Kidney glomerular epithelial cell (primary cell): Measurements from ENCODE around the gene ORC6.
"Not testable (repeated sequence)": the region's sequence is repeated elsewhere in the genome, so short reads cannot be mapped to it uniquely, and the experiment has no call there.

Experiments used
- DNase-seq: peaks from one replicate; lab custom pipeline; 2025; lab: John Stamatoyannopoulos, UW

ORC6 gene, protein sequence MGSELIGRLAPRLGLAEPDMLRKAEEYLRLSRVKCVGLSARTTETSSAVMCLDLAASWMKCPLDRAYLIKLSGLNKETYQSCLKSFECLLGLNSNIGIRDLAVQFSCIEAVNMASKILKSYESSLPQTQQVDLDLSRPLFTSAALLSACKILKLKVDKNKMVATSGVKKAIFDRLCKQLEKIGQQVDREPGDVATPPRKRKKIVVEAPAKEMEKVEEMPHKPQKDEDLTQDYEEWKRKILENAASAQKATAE

DNA sequence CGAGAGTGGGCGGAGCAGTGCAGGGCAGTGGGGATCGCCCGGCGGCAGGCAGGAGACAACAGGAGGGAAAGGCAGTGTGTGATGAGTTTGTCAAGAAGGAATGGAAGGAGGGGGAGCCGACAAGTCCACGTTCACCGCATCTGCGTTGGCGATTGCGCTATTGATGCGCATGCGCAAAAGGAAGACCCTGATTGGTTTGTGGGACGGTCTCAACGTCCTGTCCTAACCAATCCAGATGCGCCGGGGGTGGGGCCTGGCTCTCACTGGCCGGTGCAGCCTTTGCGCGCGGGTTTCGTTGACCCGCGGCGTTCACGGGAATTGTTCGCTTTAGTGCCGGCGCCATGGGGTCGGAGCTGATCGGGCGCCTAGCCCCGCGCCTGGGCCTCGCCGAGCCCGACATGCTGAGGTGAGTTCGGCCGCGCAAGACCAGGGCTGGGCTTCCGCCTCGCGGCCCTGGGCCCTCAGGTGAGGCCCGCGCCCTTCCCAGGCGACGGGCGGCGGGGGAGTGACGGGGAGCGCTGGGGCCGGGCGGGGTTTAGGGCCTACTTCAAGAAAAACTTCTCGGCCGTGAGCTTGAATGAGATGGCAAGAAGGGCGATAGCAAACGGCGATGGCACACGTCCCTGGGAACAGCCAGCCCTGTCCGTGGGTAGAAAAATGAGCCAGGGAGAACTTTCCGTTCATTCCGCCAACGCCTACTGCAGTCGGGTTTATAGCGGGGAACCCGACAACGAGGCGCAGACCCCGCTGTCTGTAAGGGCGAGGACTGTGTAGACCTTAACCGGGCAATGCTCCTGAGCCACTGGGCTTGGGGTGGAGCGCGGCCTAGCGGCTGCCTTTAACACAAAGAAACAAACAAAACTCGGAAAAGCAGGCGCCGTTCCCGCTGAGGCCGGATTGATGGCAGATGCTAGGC, at the start of gene ORC6:
ORC6 (plus strand) TSS at position 295 of the 916 bp plus-strand sequence; CDS start at position 342, 47 bp downstream.
- DNase-seq, result peak; percentile 95

DNA sequence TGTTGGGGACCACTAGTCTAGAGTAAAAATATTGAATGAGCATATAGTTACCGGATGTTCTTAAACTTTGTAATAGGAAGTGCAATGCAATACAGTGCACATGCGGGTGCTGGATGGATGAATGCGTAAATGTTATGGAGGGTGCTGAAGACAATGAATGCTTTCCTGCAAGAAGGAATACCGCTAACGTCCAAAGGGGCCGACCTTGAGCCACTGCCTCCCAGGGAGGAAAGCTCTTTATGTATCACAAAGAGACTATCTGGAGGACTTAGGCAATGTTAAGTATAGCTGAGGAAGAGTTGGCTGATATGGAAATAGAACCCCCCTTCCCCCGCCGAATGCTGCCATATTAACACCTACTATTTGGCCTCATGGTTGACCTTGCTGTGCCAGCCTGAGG, 40.8 kb upstream of the ORC6 start:
- DNase-seq, result no peak

DNA sequence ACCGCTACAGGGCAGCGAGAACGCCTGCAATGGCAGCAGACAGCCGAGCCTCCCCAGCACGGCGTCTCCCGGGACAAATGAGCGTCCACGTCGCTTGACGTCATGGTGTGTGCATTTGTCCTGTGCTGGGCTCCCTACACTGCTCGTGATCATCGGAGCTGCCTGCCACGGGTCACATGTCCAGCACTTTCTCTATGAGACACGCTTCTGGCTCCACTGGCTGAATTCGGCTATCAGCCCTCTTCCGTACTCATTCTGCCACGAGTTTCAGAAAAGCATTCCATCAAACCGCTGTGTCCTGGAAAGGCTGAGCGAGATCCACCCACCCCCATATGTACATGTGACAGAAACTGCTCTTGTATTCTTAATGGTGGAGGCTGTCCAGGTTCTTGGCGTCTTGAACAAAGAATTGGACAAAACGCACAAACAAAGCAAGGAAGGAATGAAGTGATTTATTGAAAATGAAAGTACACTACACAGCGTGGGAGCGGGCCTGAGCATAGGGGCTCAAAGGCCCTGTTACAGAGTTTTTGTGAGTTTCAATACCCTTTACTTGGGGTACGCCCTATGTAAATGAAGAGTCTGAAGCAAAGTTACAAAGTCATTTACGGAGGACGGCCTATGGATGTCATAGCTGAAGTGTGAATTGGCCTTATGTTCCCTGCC, 39.7 kb upstream of the ORC6 start:
- DNase-seq, result no peak

- no peak for DNase-seq
Observed at GRCh38 chr16:46650254-46650623, 39.2 kb upstream of the ORC6 start.

GRCh38 chr16:46651305-46651704, 38.2 kb upstream of the ORC6 start:
- no peak for DNase-seq

GRCh38 chr16:46658925-46659324, 30.5 kb upstream of the ORC6 start:
- DNase-seq, result no peak

DNA sequence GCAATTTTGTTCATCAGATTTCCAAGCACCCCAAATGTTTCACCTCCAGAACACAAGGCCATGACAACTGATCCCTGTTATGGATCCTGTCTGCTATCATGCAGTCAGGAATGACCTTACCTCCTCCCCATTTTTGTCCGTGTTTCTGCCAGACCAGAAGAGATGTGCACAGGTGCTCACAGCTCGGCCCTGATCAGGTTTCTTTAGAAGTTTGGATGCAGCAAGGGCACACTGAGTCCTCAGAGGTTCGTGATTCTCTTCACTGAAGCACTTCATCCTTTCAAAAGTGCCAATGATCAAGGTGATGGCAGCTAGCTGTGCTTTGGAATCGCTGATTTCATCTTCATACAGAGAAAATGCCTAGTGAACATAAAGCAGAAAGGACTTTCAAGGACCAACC, 27.3 kb upstream of the ORC6 start:
- DNase-seq, result no peak

GRCh38 chr16:46673320-46674013, 16.0 kb upstream of the ORC6 start:
- peak; percentile 62 for DNase-seq

DNA sequence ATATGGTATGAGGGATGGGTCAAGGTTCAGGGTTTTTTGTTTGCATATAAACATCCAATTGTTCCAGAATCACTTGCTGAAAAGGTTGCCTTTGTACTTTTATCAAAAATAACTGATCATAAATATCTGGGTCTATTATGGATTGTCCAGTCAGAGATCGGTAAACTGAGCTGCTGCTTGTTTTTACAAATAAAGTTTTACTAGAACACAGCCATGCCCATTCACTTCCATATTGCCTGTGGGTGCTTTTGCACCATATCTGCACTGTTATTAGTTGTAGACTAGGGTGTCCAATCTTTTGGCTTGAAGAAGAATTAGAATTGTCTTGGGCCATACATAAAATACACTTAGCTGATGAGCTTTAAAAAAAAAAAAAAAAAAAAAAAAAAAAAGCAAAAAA, 11.5 kb upstream of the ORC6 start:
- DNase-seq, result not testable (repeated sequence)

DNA sequence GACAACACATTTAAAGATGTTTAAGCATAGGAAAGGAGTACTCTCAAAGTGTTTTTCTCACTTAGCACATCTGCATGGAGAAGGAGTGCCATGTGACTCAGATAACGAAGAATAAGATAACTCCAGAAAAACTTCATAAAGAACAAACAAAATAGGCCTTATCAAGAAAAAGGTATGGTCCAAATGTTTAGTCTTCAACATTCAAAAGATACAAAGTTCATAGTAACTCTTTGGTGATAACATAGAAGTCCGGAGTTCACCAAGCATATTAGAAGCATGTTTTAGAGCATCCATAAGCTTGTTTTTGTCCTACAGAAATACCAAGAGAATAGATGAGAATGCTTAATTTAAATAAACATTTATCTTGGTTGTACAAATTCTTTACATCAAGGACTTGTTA, 7.6 kb upstream of the ORC6 start:
- not testable (repeated sequence) for DNase-seq

DNA sequence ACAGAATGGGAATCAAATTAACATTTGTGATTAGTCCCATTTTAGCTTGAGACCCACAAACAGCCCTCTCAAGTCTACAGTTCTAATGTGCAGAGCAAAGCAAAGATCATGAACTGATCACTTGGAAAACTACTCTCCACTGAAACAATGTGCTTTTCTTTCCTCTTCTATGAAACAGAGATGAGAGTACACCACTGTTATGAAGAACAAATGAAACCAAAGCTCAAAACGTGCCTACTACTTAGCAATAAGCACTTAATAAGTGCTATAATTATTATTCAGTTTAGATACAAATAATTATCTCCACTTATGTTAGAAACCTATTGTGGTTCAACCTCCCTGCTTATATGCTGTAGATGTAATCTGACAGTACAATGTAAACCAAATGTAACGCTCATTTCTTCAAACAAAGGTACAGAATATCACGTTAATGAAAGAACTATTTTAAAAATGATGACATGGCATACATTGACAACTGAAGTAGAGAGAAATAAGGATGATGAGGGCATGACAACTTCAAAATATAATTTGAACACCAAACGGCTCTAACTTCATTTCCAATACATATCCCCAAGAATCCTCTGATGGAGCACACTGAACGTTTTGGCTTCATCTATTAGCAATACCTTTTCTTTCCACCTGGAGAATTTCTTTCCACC, 2.5 kb upstream of the ORC6 start:
- no peak for DNase-seq

GRCh38 chr16:46687486-46687885, 2.0 kb upstream of the ORC6 start:
- no peak for DNase-seq

DNA sequence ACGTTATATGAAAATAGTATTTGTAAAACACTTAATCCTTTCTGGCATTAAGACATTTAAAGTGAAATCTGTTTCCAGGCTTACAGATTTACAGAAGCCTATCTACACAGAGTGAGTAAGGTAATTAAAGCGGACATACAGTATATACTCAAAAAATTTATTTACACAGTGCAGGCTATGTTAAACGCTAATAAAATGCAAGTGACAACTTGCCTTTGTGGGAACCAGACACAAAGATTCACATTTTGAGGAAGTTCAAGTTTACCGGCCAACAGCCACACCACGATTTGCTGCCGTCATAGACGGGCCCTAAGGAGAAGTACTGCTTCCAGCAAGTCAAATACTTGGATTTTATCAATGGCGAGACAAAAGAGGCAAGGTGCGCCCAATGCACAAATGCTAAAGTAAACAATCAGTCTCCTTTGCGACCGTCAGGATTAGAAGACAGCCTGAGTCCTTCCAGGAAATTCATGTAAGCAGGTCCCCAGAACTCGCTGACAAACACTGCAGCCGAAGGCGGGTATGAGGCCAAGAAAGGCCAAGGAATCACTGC, 1.3 kb upstream of the ORC6 start:
- DNase-seq, result peak; percentile 24

GRCh38 chr16:46688654-46689364, 650 bp upstream of the ORC6 start, which contains the start of gene VPS35:
Gene VPS35 (minus strand): TSS chr16:46689178. CDS start chr16:46689133, 45 bp downstream.
- peak; percentile 95 for DNase-seq

DNA sequence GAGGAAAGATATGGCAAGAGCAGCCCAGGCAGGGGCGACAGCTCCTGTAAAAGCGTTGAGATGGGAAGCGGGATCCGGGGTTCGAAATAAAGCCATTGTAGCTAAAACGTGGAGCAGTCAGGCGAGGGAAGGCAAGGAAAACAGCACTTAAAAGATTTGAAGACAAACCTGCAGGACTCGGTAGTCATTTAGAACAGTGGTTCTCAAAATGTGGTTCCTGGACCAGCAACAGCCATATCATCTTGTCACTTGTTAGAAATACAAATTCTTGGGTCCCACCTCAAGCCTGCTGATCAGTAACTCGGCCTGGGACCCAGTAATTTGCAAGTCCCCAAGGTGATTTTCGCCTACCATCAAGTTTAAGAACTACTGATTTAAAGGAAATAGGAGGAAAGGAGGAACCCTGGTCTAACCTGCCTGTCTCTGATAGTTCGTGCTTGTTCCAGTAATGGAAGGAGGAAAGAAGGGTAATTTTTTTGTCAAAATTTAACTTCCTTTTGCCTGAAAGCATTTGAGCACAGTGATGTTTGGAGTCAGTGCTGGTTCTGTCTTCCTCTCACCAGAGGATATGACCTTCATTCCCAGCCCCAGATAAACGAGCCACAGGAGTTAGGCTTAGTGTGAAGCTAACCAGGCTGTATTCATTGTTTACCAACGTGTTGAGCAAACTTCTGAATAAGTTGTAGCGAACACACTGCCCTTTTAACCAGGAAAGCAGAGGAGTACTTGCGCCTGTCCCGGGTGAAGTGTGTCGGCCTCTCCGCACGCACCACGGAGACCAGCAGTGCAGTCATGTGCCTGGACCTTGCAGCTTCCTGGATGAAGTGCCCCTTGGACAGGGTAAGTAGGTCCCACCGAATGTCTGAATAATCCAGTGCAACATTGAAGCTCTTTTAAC, 1.1 kb downstream of the ORC6 start:
- no peak for DNase-seq

DNA sequence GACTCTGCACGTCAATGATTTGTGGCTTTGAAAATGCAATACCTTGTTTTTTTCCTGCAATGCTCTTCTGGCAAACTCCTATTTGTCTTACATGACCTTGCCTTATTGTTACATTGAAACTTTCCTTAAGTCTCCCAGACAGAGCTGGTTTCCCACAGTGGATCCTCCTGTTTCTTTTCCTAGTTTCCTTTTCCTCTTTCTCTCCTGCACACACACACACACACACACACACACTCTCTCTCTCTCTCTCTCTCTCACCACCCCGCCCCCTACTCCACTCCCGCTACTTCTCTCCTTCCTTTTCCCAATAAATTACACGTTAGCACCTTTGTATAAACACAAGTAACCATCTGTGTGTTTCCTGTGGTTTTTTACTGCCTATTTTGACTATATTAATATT, 2.3 kb downstream of the ORC6 start:
- no peak for DNase-seq

DNA sequence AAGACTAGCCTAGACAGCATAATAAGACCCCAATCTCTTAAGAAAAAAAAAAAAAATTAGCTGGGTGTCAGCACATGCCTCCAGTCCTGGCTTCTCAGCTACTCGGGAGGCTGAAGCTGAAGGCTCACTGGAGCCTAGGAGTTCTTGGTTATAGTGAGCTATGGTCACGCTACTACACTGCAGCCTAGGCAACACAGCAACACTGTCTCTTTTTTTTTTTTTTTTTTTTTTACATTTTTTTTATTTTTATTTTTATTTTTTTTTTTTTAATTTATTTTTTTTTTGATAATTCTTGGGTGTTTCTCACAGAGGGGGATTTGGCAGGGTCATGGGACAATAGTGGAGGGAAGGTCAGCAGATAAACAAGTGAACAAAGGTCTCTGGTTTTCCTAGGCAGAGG, 4.1 kb downstream of the ORC6 start:
- no peak for DNase-seq

DNA sequence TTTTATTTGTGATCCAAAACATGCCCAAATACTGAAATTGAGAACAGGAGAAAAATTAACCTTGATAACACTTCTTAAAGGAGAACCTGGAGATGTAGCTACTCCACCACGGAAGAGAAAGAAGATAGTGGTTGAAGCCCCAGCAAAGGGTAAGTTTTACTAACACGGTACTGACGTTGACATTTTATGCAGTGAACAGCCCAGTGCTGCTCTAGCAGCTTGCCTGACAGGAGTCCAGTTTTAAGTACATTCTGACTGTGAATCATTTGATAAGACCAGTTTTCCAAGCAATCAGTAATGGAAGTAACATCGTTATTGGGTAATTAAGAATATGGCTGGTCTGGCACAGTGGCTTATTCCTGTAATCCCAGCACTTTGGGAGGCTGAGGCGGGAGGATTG, 6.5 kb downstream of the ORC6 start:
- no peak for DNase-seq

DNA sequence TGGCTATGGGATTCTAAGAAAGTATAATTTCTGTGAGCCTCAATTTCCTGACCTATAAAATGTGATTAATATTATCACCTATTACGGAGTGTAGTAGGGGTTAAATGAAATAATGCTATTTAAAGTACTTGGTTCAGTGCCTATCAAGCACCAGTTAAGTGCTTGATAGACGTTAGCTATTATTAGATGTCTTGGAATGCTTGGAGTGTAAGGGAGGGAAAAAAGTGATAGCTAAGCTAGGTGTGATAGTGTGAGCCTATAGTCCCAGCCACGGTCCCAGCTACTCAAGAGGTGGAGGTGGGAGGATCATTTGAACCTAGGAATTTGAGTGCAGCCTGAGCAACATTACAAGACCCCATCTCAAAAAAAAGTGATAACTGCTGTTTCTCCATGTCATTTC, 7.5 kb downstream of the ORC6 start:
- DNase-seq, result no peak

DNA sequence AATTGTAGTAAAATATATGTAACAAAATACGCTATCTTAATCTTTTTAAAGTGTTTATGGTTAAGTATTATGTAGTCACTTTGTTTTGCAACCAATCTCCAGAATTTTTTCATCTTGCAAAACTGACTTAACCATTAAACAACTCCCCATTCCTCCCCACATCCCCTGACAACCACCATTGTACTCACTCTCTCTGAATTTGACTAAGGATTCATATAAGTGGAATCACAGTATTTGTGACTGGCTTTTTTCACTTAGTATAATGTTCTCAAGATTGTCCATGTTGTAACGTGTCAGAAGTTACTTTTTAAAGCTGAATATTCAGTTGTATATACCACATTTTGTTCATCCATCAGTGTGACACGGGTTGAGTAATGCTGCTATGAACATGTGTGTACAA, 10.6 kb downstream of the ORC6 start:
- DNase-seq, result no peak
